Mesenteric fat pad (tissue), 1 donor: Measurements from ENCODE around the gene F8. TPM values are rescaled to one million over a fixed set of nuclear protein-coding genes. Genes with fewer than 3 reads are reported as not detected.
"Not testable (repeated sequence)": the region's sequence is repeated elsewhere in the genome, so short reads cannot be mapped to it uniquely, and the experiment has no call there.

ENCODE experiments used
- DNase-seq: peaks from one replicate; pipeline ENCODE4 v3.0.0-alpha.2; 2020; ENCODE audit warnings: low spot score
- total RNA-seq: library from RNA; stranded (reverse); fragmentation: NEBNext Ultra II Directional; extraction: Animal tissue kit (Norgen Biotek cat#: 25700); gene quantifications from one replicate; pipeline ENCODE4 v1.2.1, GENCODE V29; 2021
- donor health status: DM: yes; HTN: yes; CAD: no.

Gene F8
- total RNA-seq, 1 donor from 2014 or later: 43.5 TPM

DNA sequence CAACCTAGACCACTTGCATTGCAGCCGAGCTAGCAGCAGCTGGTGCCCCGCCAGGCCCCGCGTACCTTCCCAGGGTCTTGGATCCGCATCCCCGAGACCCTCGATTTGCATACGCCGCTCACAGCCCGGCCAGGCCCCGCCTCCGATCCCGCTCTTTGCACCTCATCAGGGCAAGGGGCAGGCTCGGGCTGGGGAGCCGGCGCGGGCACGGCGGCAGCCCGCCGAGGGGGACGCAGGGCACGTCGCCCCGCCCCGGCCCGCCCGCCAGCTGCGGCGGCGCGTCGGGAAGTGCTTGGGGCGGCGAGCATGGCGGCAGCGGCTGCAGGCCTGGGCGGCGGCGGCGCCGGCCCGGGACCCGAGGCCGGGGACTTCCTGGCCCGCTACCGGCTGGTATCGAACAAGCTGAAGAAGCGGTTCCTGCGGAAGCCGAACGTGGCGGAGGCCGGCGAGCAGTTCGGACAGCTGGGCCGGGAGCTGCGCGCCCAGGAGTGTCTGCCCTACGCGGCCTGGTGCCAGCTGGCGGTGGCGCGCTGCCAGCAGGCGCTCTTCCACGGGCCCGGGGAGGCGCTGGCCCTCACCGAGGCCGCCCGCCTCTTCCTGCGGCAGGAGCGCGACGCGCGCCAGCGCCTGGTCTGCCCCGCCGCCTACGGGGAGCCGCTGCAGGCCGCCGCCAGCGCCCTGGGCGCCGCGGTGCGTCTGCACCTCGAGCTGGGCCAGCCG lies 136.3 kb downstream of the F8 start, which contains the start of gene F8A1:
Gene F8A1 (plus strand): TSS at position 287 of the 720 bp plus-strand sequence. CDS start 20 bp downstream, at position 307.
- DNase-seq: not testable (repeated sequence)

DNA sequence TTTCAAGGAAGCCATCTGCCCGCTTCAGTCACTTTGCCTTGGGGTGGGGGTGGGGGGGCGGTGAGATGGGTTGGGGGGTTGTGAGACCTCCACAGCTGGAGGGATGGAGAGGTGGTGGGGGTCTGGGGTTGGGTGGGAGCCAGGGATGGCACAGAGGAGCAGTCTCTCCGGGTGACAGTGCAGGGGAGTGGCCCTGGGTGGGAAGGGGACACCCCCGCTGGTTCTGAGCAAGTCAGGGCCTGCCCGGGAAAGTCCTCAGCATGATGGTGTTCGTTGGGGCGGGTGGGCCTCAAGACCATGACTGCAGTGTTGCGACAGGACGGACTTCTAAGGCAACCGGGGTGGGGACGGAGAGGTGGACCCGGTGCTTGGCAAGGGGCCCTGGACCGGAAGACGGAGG lies 137.0 kb downstream of the F8 start:
- not testable (repeated sequence) for DNase-seq

GRCh38 chrX:154885057-154885456 lies 137.5 kb downstream of the F8 start:
- DNase-seq: not testable (repeated sequence)

DNA sequence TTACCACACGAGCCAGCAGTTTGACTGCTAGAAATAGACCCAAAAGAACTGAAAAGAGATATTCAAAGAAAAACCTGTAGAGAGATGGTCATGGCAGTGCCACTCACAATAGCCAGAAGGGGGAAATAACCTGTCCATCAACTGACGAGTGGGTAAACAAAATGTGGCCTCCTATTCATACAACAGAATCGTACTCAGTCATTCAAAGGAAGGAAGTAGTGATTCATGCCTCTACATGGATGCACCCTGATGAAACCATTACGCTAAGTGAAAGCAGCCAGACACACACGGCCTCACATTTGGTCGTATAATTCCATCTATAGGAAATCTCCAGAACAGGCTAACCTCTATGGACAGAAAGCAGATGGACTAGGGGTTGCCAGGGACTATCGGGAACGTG lies 138.5 kb downstream of the F8 start:
- not testable (repeated sequence) for DNase-seq

DNA sequence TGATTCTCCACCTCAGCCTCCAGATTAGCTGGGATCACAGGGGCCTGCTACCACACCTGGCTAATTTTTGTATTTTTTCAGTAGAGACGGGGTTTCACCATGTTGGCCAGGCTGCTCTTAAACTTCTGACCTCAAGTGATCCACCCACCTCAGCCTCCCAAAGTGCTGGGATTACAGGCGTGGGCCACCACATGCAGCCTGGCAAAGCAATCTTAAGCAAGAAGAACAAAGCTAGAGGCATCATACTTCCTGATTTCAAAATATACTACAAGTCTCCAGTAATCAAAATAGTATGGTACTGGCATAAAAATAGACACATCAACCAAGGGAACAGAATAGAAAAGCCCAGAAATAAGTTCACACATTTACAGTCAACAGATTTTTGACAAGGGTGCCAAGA lies 149.2 kb downstream of the F8 start:
- DNase-seq: no peak

DNA sequence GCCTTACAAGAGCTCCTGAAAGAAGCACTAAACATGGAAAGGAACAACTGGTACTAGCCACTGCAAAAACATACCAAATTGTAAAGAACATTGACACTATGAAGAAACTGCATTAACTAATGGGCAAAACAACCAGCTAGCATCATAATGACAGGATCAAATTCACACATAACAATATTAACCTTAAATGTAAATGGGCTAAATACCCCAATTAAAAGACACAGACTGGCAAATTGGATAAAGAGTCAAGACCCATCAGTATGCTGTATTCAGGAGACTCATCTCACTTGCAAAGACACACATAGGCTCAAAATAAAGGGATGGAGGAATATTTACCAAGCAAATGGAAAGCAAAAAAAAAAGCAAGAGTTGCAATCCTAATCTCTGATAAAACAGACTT lies 154.0 kb downstream of the F8 start:
- not testable (repeated sequence) for DNase-seq

- DNase-seq: no peak
These were observed 167.3 kb downstream of the F8 start for GRCh38 chrX:154855256-154855655.

GRCh38 chrX:154850957-154851611 lies 171.4 kb downstream of the F8 start:
- no peak for DNase-seq

- DNase-seq: no peak
These were observed 181.7 kb downstream of the F8 start for GRCh38 chrX:154840856-154841255.

- DNase-seq: no peak
These were observed 186.4 kb downstream of the F8 start for GRCh38 chrX:154836163-154836562.

DNA sequence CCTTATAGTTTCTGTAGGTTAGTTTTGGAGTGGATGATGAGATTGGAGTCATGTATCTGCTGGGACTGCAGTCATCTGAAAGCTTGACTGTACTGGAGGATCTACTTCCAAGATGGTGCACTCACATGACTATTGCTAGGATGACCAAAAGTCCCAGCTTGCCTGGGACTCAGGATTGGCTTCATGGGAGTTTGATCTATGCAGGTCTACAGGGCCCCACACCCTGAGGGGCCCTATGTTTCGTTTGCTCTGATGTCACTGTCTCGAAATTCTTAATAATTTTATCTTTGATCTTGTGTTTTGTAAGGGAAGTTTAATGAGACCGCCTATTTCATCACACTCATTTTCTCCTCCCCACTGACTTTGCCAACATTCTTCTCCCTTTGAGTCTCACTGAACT lies 188.0 kb downstream of the F8 start, which contains the start of gene SMIM9:
Gene SMIM9 (minus strand): TSS at position 101 of the 400 bp plus-strand sequence. CDS start 3,806 bp downstream, outside the sequence.
- no peak for DNase-seq

- DNase-seq: no peak
These were observed 188.7 kb downstream of the F8 start for GRCh38 chrX:154833746-154834274.

DNA sequence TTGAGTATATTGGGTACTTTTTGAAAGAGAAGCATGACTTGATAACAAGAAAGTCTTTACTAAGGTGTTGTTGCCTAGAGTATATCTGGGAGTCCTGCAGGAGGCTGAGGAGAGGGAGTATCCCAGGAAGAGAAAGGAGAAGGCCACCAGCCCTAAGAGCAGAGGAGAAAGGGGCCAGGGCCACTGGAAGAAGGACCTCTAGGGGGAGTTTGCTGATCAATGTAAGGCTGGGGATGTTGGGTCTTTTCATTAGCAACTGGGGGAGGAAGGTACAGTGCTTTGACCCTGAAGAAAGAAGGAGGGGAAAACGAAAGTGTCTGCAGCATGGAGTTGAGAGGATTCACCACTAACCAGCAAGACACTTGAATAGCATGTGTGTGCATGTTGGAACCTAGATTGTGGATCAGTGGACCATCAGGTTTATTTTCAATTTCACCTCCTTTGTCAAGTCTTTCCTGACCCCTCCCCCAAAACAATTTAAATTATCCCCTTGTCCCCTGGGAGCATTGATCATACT lies 192.5 kb downstream of the F8 start:
- DNase-seq: no peak

DNA sequence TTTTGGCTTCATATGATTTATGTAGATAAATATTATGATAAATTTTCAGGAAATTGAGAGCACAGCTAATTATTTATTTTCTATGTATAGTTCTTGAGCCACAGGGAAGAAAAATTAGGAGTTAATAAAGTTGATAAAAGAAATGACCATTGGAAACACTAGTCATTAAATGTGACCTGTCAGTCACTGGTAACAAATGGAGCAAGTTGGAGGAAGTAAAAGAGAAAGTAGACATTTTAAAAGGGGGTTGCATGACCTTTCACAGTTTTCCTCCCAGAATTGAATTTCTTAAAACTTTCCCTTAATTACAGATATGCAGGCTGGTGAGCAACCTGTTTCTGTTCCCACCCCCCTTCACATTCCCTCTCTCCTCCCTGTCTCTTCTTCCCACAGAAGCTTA lies 193.4 kb downstream of the F8 start:
- DNase-seq: no peak

DNA sequence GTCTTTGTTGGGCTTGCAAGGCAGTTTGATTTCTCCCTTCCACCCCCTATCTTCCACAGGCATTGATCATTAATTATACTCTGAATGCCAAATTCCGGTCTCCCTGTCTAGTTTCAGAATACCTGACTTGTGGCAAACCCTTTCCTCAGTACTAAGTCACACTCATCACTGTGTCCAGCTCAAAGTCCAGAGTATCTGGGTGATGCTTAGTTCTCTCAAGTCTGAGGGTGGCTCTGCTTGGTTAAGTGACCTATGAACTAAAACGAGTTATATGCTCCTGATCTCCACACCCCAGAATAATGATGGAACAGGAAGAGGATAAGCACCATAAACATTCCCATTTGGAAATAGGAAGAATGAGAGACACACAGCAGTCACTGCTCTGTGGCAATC lies 194.5 kb downstream of the F8 start:
- no peak for DNase-seq

GRCh38 chrX:154827194-154828015 lies 195.1 kb downstream of the F8 start:
- DNase-seq: no peak

DNA sequence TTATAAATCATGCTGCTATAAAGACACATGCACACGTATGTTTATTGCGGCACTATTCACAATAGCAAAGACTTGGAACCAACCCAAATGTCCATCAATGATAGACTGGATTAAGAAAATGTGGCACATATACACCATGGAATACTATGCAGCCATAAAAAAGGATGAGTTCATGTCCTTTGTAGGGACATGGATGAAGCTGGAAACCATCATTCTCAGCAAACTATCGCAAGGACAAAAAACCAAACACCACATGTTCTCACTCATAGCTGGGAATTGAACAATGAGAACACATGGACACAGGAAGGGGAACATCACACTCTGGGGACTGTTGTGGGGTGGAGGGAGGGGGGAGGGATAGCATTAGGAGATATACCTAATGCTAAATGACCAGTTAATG lies 196.9 kb downstream of the F8 start:
- not testable (repeated sequence) for DNase-seq

DNA sequence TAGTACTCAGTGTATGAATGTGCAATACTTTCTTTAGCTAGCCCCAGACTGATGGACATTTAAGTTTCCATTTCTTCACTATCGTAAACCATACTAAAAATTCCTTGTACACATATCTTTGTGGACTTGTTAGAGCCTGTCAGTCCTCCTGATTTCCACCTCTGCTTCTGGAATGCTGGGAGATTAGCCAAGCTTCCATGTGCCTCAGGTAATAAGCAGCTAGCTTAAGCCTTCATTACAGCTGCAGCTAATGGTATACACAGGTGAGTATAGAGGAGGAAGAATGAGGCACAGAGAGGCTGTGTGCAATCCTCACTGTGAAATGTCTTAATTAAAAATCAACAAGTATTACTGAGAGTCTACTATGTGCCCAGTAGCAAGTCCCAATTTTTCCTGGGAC lies 197.9 kb downstream of the F8 start:
- no peak for DNase-seq

- DNase-seq: no peak
These were observed 200.5 kb downstream of the F8 start for GRCh38 chrX:154822029-154822428.

- DNase-seq: no peak
These were observed 201.0 kb downstream of the F8 start for GRCh38 chrX:154821523-154821922.

DNA sequence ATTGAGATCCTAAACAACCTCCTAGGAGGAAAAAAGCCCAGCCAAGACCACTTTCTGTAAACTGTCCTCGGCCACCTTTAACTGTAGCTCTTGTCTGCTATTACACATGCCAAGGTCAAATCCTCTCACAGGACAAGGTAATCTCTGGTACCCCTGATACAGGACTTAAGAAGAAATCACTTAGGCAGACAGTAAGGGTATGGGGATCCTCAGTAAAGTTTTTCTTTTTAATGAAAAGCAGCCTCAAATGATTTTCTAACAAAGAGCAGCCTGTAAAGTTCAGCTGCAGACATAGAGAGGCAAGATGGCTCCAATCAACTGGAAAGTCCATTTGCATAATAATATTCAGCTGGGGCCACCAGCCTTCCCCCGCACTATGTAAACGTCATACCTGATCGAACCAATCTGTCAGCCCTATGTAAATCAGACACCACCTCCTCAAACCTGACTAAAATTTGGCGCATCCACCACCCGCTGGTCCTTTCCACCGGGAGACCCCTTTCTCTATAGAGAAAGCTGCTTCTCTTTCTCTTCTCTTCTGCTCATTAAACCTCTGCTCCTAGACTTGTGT lies 202.7 kb downstream of the F8 start:
- no peak for DNase-seq
